HG03432 (cell line): ENCODE data around the gene EXOC2.
"Not testable (repeated sequence)": the region's sequence is repeated elsewhere in the genome, so short reads cannot be mapped to it uniquely, and the experiment has no call there.

Source experiments
- ATAC-seq: cut with Tn5 transposase; IDR thresholded peaks from one replicate; pipeline ENCODE4 v1.9.1; 2021; ENCODE audit warnings: mild to moderate bottlenecking, moderate library complexity; ENCODE audit not compliant: unreplicated experiment

Gene EXOC2

GRCh38 chr6:710601-711571, 17.9 kb upstream of the EXOC2 start:
- ATAC-seq: peak; percentile 89

- ATAC-seq: no peak
These were observed 16.6 kb upstream of the EXOC2 start for GRCh38 chr6:709471-710056.

- no peak for ATAC-seq
These were observed 15.3 kb upstream of the EXOC2 start for GRCh38 chr6:708237-708598.

GRCh38 chr6:707576-708236, 14.8 kb upstream of the EXOC2 start:
- ATAC-seq: no peak

DNA sequence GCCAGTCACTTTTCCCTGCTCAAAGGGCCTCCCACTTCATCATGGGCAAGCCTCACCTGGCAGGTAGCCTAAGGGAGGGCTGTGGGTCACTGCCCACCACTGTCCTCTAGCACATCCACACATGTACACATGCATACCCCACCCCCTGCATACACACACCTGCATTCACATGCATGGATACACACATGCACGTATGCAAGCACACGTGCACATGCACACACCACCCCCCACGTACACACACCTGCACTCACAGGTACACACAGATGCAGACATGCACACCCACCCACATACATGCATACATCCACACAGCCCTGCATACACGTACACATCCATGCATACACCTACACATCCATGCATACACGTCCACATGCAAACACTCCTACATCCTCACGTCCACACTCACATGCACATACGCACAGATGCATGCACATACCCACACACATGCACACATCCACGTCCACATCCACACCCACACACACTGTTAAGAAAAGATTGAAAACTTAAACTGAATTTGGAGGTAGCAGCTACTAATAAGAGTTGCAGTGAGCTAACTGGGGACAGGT, 14.0 kb upstream of the EXOC2 start:
- ATAC-seq: no peak

- no peak for ATAC-seq
These were observed 13.2 kb upstream of the EXOC2 start for GRCh38 chr6:706146-706545.

DNA sequence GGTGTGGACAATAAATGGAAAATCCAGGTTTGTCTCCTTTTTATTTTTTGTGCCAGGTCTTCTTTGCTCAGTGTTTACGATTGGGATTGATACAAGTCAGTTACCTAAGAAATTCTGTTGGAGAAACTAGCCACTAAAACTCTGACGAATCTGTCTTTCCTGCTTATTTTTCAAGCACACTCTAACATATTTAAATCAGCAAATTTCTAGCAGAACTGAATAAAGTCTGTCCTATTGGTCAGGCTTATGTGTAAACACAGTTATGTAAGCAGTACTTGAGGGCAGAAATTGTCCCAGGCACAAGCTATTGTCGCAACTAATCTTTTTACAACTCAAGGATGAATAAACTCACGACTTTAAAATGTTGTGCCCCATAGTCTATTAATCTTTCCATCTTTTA, 12.1 kb upstream of the EXOC2 start:
- no peak for ATAC-seq

DNA sequence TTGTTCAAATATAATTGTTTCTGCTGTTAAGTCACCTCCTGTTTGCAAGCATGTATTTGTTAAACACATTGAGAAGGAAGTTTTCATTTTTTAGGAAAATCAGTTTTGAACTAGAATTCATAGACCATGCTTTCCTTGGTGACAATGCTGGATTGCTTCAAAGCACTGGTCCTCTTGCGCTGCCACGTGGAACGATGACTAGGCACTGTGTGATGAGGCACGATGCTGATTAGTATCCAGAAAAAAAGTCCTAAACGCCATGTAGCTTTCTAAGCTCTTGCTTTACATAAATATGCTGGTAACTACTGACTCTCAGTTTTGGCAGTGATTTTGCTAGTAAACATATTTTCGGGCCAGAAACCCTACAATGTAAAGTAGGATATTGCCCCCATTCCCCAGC, 11.1 kb upstream of the EXOC2 start:
- no peak for ATAC-seq

DNA sequence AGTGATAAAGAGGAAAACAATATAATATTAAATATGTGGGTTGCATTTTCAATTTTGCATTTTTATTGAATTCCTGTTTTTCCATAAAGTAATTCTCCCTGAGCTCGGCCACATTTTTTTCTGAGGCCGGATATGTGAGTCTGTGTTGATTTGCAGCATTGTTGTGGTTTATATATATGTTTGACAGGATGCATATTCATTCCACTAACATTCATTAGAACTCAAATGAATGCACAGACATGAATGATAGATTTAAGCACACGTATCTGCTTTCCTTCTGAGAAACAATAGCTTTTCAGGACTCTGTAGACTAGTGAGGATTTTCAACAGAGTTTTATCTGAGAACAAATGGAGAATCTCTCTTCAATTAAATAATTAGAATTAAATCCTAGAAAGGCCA, 10.6 kb upstream of the EXOC2 start:
- no peak for ATAC-seq

- no peak for ATAC-seq
These were observed 9.0 kb upstream of the EXOC2 start for GRCh38 chr6:701700-702479.

DNA sequence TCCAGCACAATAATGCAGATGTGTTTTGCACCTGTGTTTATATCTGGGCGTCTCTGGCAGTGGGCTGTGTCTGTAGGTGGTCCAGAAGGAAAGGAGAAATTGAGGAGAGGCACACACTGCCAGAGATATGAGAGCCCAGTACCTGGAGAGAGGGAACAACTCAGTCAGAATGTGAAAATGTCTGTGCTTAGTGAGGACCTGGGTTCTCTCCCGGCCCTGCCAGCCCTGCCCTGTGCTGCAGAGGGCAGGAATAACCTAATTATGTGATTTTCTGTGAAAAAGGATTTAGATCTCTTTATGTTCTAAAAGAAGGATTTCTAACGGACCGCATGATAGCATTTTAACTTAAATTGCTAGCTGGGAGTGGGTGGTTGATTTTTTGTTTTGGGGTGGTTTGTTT, 8.3 kb upstream of the EXOC2 start:
- ATAC-seq: no peak

GRCh38 chr6:700490-700889, 7.6 kb upstream of the EXOC2 start:
- ATAC-seq: no peak

DNA sequence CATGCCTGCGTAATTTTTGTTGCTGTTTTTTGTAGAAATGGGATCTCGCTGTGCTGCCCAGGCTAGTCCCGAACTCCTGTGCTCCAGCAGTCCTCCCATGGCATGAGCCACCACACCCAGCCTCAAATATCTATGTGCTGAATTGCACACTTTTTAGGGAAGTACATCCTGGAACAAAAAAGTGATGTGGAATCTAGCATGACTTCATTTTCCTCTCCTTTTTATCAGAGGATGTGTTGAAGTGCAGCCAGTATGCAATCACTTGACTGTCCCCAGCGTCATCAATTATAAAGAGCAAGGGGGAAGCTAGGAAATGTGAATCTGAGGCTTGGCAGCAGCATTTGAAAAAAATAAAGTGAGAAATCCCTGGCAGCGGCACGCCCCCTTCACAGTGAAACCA, 6.4 kb upstream of the EXOC2 start:
- ATAC-seq: no peak

GRCh38 chr6:694431-695126, 1.6 kb upstream of the EXOC2 start:
- not testable (repeated sequence) for ATAC-seq

GRCh38 chr6:693723-694009, 727 bp upstream of the EXOC2 start:
- no peak for ATAC-seq

DNA sequence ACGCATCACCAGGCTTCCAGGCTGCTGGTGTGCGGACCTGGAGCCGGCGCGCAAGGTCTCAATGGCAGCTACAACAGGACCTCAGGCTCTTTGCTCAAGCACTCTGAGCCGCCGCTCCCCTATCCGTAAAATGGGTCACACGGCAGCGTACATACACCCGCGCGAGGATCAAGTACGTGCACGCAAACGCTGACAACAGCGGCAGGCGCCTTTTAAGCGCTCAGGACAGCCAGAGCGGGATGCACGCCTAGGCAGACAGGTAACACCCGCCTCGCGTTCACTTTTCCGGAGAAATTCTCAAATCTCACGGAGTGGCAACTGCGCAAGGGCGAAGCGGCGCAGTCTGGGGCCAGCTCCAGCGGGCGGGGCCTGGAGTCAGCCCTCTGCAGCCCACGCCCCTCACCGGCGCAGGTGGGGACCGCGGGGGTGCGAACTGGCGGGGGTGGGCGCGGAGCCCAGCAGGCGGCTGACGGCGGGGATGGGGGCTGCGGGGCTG, 535 bp downstream of the EXOC2 start:
- ATAC-seq: peak; percentile 75

DNA sequence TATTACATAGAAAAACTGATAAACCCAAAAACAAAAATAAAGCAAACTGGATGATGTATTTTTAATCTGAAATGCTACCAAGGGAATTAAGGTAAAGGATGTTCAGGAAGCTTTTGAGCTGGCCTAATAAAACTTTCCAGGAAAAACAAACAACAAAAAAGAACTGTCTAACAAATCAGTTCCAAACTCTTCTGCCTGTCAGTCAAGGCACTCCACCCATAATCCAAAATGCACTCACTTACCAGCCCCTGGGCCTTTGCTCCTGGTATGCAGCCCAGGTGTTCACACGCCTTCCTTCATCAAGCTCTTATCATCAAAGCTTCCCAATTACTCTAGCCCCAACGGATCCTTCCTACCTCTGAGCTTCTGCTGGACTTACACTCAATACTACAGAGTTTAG, 3.7 kb downstream of the EXOC2 start:
- ATAC-seq: no peak

DNA sequence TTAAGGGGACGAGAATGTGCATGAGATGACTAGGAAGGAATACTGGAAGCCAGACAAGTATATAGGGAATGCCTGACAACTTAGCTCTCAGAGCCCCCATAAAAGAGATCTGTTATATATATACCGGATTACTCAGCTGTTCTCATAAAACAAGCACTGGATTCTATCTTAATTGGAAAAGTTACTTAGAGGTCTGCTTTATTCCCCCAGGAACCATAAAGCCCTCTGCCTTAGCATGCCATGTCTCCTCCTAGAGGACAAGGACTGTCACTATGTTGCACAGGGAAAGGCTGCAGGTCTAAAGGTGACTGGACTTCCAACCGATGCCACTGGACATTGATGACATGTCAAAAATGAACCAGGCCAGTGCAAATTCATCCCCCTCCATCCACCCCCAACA, 6.4 kb downstream of the EXOC2 start:
- ATAC-seq: no peak

- ATAC-seq: peak; percentile 85
These were observed 7.9 kb downstream of the EXOC2 start for GRCh38 chr6:684831-685636.
